Tibial nerve (tissue), 4 donors: Measurements from ENCODE around the gene TSSK6. TPM values are rescaled to one million over a fixed set of nuclear protein-coding genes. Genes with fewer than 3 reads are reported as not detected.

Experiments
- DNase-seq, 2 donors: peaks; one replicate each; pipeline ENCODE4 v3.0.0-alpha.2; 2019; ENCODE audit warnings: low spot score in 2 of 2
- H3K27ac ChIP-seq, 4 donors: fragments of 200-600 bp; sonication (generic) in 3 of 4; one replicate each; pipeline ENCODE4 v1.5.1; 2017 to 2019; ENCODE audit warnings: mild to moderate bottlenecking in 1 of 4
- H3K27me3 ChIP-seq, 2 donors: fragments of 200-600 bp; sonication (generic) in 1 of 2; one replicate each; pipeline versions ENCODE4 v1.5.1 to v1.6.0; 2017 to 2019
- H3K36me3 ChIP-seq, 3 donors: fragments of 200-600 bp; sonication (generic); one replicate each; pipeline ENCODE4 v1.5.1; 2018 to 2019
- H3K4me1 ChIP-seq, 4 donors: fragments of 200-600 bp; sonication (generic) in 3 of 4; one replicate each; pipeline ENCODE4 v1.5.1; 2017 to 2019
- H3K4me3 ChIP-seq, 4 donors: fragments of 200-600 bp; sonication (generic) in 3 of 4; one replicate each; pipeline ENCODE4 v1.5.1; 2017 to 2019; ENCODE audit warnings: mild to moderate bottlenecking in 1 of 4, moderate library complexity in 1 of 4
- H3K9me3 ChIP-seq, 4 donors: fragments of 200-600 bp; sonication (generic) in 3 of 4; one replicate each; pipeline ENCODE4 v1.5.1; 2017 to 2019
- CTCF ChIP-seq, 5 experiments: fragments of 200-600 bp in 3 of 5; fragments of 450-650 bp in 2 of 5; sonication (generic) in 3 of 5; IDR thresholded peaks; one replicate each; pipeline ENCODE4 v1.5.1; 2016 to 2019; ENCODE audit warnings: antibody characterized with exemption in 5 of 5, mild to moderate bottlenecking in 3 of 5, moderate library complexity in 2 of 5
- EP300 ChIP-seq, 2 donors: sonication (generic); formaldehyde crosslinking; IDR thresholded peaks; one replicate each; pipeline ENCODE4 v1.6.1; 2017; ENCODE audit warnings: antibody characterized with exemption in 2 of 2, mild to moderate bottlenecking in 1 of 2
- POLR2A ChIP-seq, 2 donors: fragments of 450-650 bp; IDR thresholded peaks; one replicate each; pipeline ENCODE4 v1.6.1; 2017; ENCODE audit warnings: antibody characterized with exemption in 2 of 2, mild to moderate bottlenecking in 2 of 2, moderate library complexity in 2 of 2
- WGBS, 2 donors: methylation state at CpG; one replicate each; pipeline ENCODE4 v1.1.5; 2018; 5-methylcytosine and 5-hydroxymethylcytosine counted together
- total RNA-seq, 4 donors: library from RNA; depleted of rRNA; stranded (reverse); fragments of >200 nt; gene quantifications; one replicate each; pipeline ENCODE4 v1.1.0, GENCODE V29; 2016

TSSK6 gene
- total RNA-seq, 4 donors from 2014 or later = 1.8 to 7.2 (median 3.7) TPM

DNA sequence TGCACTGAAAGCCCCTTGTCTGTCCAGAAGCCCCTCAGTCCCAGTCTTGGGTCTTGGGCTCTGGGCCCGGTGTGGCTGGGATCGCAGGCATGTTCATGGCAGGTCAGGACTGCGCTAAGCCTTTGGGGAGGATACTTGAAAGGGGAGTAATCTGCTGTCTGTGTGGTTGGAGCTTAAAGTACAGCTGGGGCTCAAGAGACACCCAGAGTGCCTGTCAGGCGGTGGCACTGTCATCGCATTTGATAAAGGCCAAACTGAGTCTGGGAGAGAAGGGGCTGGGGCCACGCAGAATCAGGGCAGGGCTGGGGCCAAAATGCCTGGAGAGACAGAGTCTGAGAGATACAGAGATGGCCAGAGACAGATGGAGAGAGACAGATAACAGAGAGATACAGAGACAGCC is 18.5 kb upstream of the TSSK6 start:
- peaks cover 0 to 38% (median 15%) of the 10 kb centered on the region in 4 donors for H3K4me1 ChIP-seq
- peaks cover 0 to 12% (median 0%) of the 10 kb centered on the region in 3 donors for H3K36me3 ChIP-seq
- no peak for TF ChIP-seq CTCF (IDR thresholded peaks at IDR 0.05)
- TF ChIP-seq POLR2A (IDR thresholded peaks at IDR 0.05) = no peak
- no peak overlapping the region for H3K27ac ChIP-seq
- no peak overlapping the region for H3K4me3 ChIP-seq
- no peaks in the 10 kb centered on the region for H3K9me3 ChIP-seq
- WGBS, 2 donors = 80 to 81% methylated on average over 6 of the region's 6 CpGs
- H3K27me3 ChIP-seq = peaks cover 0 to 18% of the 10 kb centered on the region in 2 donors
- DNase-seq = no peak

- WGBS, 2 donors = 68 to 69% methylated on average over 12 to 14 of the region's 14 CpGs
- peaks cover 0 to 34% (median 7%) of the 10 kb centered on the region in 4 donors for H3K4me1 ChIP-seq
- TF ChIP-seq EP300 (IDR thresholded peaks at IDR 0.05) (no peak), CTCF (IDR thresholded peaks at IDR 0.05) (no peak), POLR2A (IDR thresholded peaks at IDR 0.05) (no peak)
- H3K27ac ChIP-seq = no peak overlapping the region
- peaks cover 0 to 20% (median 0%) of the 10 kb centered on the region in 3 donors for H3K36me3 ChIP-seq
- no peak for DNase-seq
- H3K9me3 ChIP-seq = no peaks in the 10 kb centered on the region
- H3K27me3 ChIP-seq = peaks cover 0 to 10% of the 10 kb centered on the region in 2 donors
- no peak overlapping the region for H3K4me3 ChIP-seq
Measured at GRCh38 chr19:19532806-19533701, 17.7 kb upstream of the TSSK6 start.

- Histone ChIP-seq H3K27ac (no peak overlapping the region), H3K4me3 (no peak overlapping the region), H3K36me3 (peaks cover 0 to 28% (median 3%) of the 10 kb centered on the region in 3 donors), H3K4me1 (peaks cover 0 to 34% (median 6%) of the 10 kb centered on the region in 4 donors), H3K9me3 (no peaks in the 10 kb centered on the region), H3K27me3 (peaks cover 0 to 1% of the 10 kb centered on the region in 2 donors)
- DNase-seq = peak; percentile 75 to 89
- WGBS, 2 donors = 21 to 29% methylated on average over 39 to 48 of the region's 48 CpGs
- peak; percentile 96 to 99 (median 96) for TF ChIP-seq CTCF (IDR thresholded peaks at IDR 0.05)
- TF ChIP-seq EP300 (IDR thresholded peaks at IDR 0.05) = no peak
- no peak for TF ChIP-seq POLR2A (IDR thresholded peaks at IDR 0.05)
Measured at GRCh38 chr19:19531951-19532805, 16.8 kb upstream of the TSSK6 start.

- DNase-seq = no peak
- Histone ChIP-seq H3K4me3 (no peak overlapping the region), H3K27me3 (no peaks in the 10 kb centered on the region), H3K27ac (peak overlapping the region in 1 of 4 donors; percentile 26), H3K9me3 (no peaks in the 10 kb centered on the region), H3K4me1 (peaks cover 0 to 47% (median 10%) of the 10 kb centered on the region in 4 donors), H3K36me3 (peaks cover 0 to 40% (median 3%) of the 10 kb centered on the region in 3 donors)
- TF ChIP-seq EP300 (IDR thresholded peaks at IDR 0.05) (no peak), CTCF (IDR thresholded peaks at IDR 0.05) (no peak)
- WGBS, 2 donors = 75 to 82% methylated on average over 4 of the region's 4 CpGs
Measured at GRCh38 chr19:19530889-19531288, 15.5 kb upstream of the TSSK6 start.
